ENCODE data around the gene ITGA3.

- TF ChIP-seq CTCF (IDR thresholded peaks at IDR 0.05) = no peak
- TF ChIP-seq POLR2AphosphoS5 (IDR thresholded peaks at IDR 0.05; ENCODE audit: insufficient read depth in 1 of 2, low read depth in 1 of 2) = no peak
- no peak for TF ChIP-seq POLR2A (IDR thresholded peaks at IDR 0.05)
These were observed 1.6 kb downstream of the ITGA3 start for GRCh38 chr17:50057521-50057991.
